Epithelial cell of esophagus (primary cell): ENCODE results near the gene MAP1B.
A peak's percentile ranks its signal among the peaks of the same experiment; 100 is the strongest.

ENCODE experiments used
- DNase-seq: peaks from one replicate; pipeline ENCODE4 v3.0.0; 2010; ENCODE audit warnings: low read depth
- H3K4me3 ChIP-seq: 2 replicates; pipeline ENCODE4 v1.5.1; 2011; ENCODE audit warnings: mild to moderate bottlenecking, low read length, control low read depth
- CTCF ChIP-seq: IDR thresholded peaks from 2 replicates; pipeline ENCODE4 v1.5.1; 2011; ENCODE audit warnings: low read depth, mild to moderate bottlenecking, low read length, control low read depth, inconsistent platforms; ENCODE audit not compliant: insufficient read depth; ENCODE audit errors: missing control alignments

The MAP1B gene

GRCh38 chr5:72107131-72107900 is at the start of gene MAP1B:
TSS of gene MAP1B (plus strand) at chr5:72107475. CDS start at chr5:72107532, 57 bp downstream.
- peak; percentile 32 for DNase-seq
- H3K4me3 ChIP-seq, result peak within 1 kb of the TSS; percentile 42
- TF ChIP-seq CTCF, result no peak

GRCh38 chr5:72057816-72058215 is 49.5 kb upstream of the MAP1B start:
- H3K4me3 ChIP-seq, result no peak overlapping the region
- DNase-seq, result no peak
- no peak for TF ChIP-seq CTCF

GRCh38 chr5:72063219-72063819 is 44.0 kb upstream of the MAP1B start:
- DNase-seq, result peak; percentile 48
- TF ChIP-seq CTCF, result no peak
- H3K4me3 ChIP-seq, result no peak overlapping the region

GRCh38 chr5:72064801-72065570 is 42.3 kb upstream of the MAP1B start:
- TF ChIP-seq CTCF, result no peak

GRCh38 chr5:72065751-72066255 is 41.5 kb upstream of the MAP1B start:
- peak; percentile 37 for DNase-seq
- H3K4me3 ChIP-seq, result no peak overlapping the region
- TF ChIP-seq CTCF, result no peak

More at GRCh38 chr5:72064801-72065570, 42.3 kb upstream of the MAP1B start:
- DNase-seq, result no peak
- no peak overlapping the region for H3K4me3 ChIP-seq

- peak; percentile 88 for DNase-seq
- no peak for TF ChIP-seq CTCF
- no peak overlapping the region for H3K4me3 ChIP-seq
Measured at GRCh38 chr5:72066705-72067107, 40.6 kb upstream of the MAP1B start.
